Activated T-cell treated with anti-CD3 and anti-CD28 coated beads, Interleukin-2, amount 50 U/mL, for 4 hours (primary cell): Measurements from ENCODE around the gene FOXL3. TPM values are rescaled to one million over a fixed set of nuclear protein-coding genes. Genes with fewer than 3 reads are reported as not detected.
"Not testable (repeated sequence)": the region's sequence is repeated elsewhere in the genome, so short reads cannot be mapped to it uniquely, and the experiment has no call there.

Experiments
- ATAC-seq, 2 donors: fragments of 200-7000 bp; cut with Tn5 transposase; one replicate each; pipeline ENCODE4 v1.10.0; 2021
- DNase-seq: peaks from one replicate; pipeline ENCODE4 v3.0.0-alpha.2; 2020
- H3K27me3 Mint-ChIP-seq: one replicate; pipeline ENCODE4 v1.8.0; 2021; ENCODE audit warnings: low read depth, mixed read lengths
- H3K36me3 Mint-ChIP-seq: one replicate; pipeline ENCODE4 v1.8.0; 2022; ENCODE audit warnings: mixed read lengths; ENCODE audit not compliant: insufficient read depth
- H3K4me1 Mint-ChIP-seq: one replicate; pipeline ENCODE4 v1.8.0; 2021; ENCODE audit warnings: low read depth, mixed read lengths
- H3K4me3 Mint-ChIP-seq: one replicate; pipeline ENCODE4 v1.8.0; 2021; ENCODE audit warnings: mild to moderate bottlenecking, moderate library complexity, mixed read lengths
- H3K9me3 Mint-ChIP-seq: one replicate; pipeline ENCODE4 v1.8.0; 2021; ENCODE audit warnings: mixed read lengths
- total RNA-seq, 3 donors: library from RNA; stranded (reverse); gene quantifications; one replicate each; pipeline ENCODE4 v1.2.1, GENCODE V29; 2021

FOXL3 gene
- total RNA-seq, 3 donors from 2014 or later, result not detected

GRCh38 chr7:260441-261281, 29.3 kb upstream of the FOXL3 start:
- ATAC-seq (no peak), DNase-seq (no peak)
- Mint-ChIP-seq H3K4me1 (no peaks in the 10 kb centered on the region), H3K9me3 (no peaks in the 10 kb centered on the region), H3K4me3 (no peak overlapping the region), H3K27me3 (no peaks in the 10 kb centered on the region), H3K36me3 (no peaks in the 10 kb centered on the region)

GRCh38 chr7:261341-262250, 28.4 kb upstream of the FOXL3 start:
- no peak overlapping the region for H3K4me3 Mint-ChIP-seq
- DNase-seq (no peak), ATAC-seq (no peak)
- no peaks in the 10 kb centered on the region for H3K27me3 Mint-ChIP-seq
- no peaks in the 10 kb centered on the region for H3K9me3 Mint-ChIP-seq
- H3K36me3 Mint-ChIP-seq, result no peaks in the 10 kb centered on the region
- H3K4me1 Mint-ChIP-seq, result no peaks in the 10 kb centered on the region

GRCh38 chr7:262251-262572, 27.8 kb upstream of the FOXL3 start:
- H3K27me3 Mint-ChIP-seq, result no peaks in the 10 kb centered on the region
- no peak for ATAC-seq
- H3K36me3 Mint-ChIP-seq, result no peaks in the 10 kb centered on the region
- no peak for DNase-seq
- H3K9me3 Mint-ChIP-seq, result no peaks in the 10 kb centered on the region
- peak overlapping the region; percentile 51 for H3K4me3 Mint-ChIP-seq
- no peaks in the 10 kb centered on the region for H3K4me1 Mint-ChIP-seq

GRCh38 chr7:262631-263311, 27.2 kb upstream of the FOXL3 start:
- DNase-seq, result peak; percentile 33
- H3K27me3 Mint-ChIP-seq, ATAC-seq, H3K36me3 Mint-ChIP-seq, H3K4me1 Mint-ChIP-seq, H3K9me3 Mint-ChIP-seq: not testable (repeated sequence)
- H3K4me3 Mint-ChIP-seq, result peak overlapping the region; percentile 51

GRCh38 chr7:263483-264351, 26.3 kb upstream of the FOXL3 start:
- not testable (repeated sequence) for H3K36me3 Mint-ChIP-seq, H3K4me3 Mint-ChIP-seq, H3K27me3 Mint-ChIP-seq, H3K4me1 Mint-ChIP-seq, H3K9me3 Mint-ChIP-seq, ATAC-seq
- peak; percentile 21 for DNase-seq

GRCh38 chr7:264541-265191, 25.3 kb upstream of the FOXL3 start:
- no peak for ATAC-seq
- no peaks in the 10 kb centered on the region for H3K4me1 Mint-ChIP-seq
- H3K9me3 Mint-ChIP-seq, result no peaks in the 10 kb centered on the region
- no peaks in the 10 kb centered on the region for H3K27me3 Mint-ChIP-seq
- no peak overlapping the region for H3K4me3 Mint-ChIP-seq
- no peak for DNase-seq
- H3K36me3 Mint-ChIP-seq, result no peaks in the 10 kb centered on the region

- H3K36me3 Mint-ChIP-seq, result no peaks in the 10 kb centered on the region
- H3K4me1 Mint-ChIP-seq, result no peaks in the 10 kb centered on the region
- no peaks in the 10 kb centered on the region for H3K9me3 Mint-ChIP-seq
- no peak for DNase-seq
- H3K4me3 Mint-ChIP-seq, result no peak overlapping the region
- ATAC-seq, result no peak
- H3K27me3 Mint-ChIP-seq, result no peaks in the 10 kb centered on the region
These were observed 24.6 kb upstream of the FOXL3 start for GRCh38 chr7:265192-265997.

- H3K36me3 Mint-ChIP-seq, result no peaks in the 10 kb centered on the region
- ATAC-seq (no peak), DNase-seq (no peak)
- no peaks in the 10 kb centered on the region for H3K27me3 Mint-ChIP-seq
- no peaks in the 10 kb centered on the region for H3K9me3 Mint-ChIP-seq
- H3K4me3 Mint-ChIP-seq, result no peak overlapping the region
- no peaks in the 10 kb centered on the region for H3K4me1 Mint-ChIP-seq
These were observed 23.7 kb upstream of the FOXL3 start for GRCh38 chr7:265998-266850.

GRCh38 chr7:266851-267840, 22.8 kb upstream of the FOXL3 start:
- H3K27me3 Mint-ChIP-seq, result no peaks in the 10 kb centered on the region
- no peaks in the 10 kb centered on the region for H3K4me1 Mint-ChIP-seq
- H3K36me3 Mint-ChIP-seq, result no peaks in the 10 kb centered on the region
- DNase-seq (no peak), ATAC-seq (no peak)
- no peak overlapping the region for H3K4me3 Mint-ChIP-seq
- no peaks in the 10 kb centered on the region for H3K9me3 Mint-ChIP-seq

GRCh38 chr7:268991-269390, 21.0 kb upstream of the FOXL3 start:
- H3K27me3 Mint-ChIP-seq, result peaks cover 2% of the 10 kb centered on the region
- peaks cover 1% of the 10 kb centered on the region for H3K36me3 Mint-ChIP-seq
- DNase-seq, result no peak
- H3K9me3 Mint-ChIP-seq, result peaks cover 12% of the 10 kb centered on the region
- no peak for ATAC-seq
- H3K4me1 Mint-ChIP-seq, result no peaks in the 10 kb centered on the region
- no peak overlapping the region for H3K4me3 Mint-ChIP-seq

- no peaks in the 10 kb centered on the region for H3K4me1 Mint-ChIP-seq
- H3K27me3 Mint-ChIP-seq, result peaks cover 2% of the 10 kb centered on the region
- no peak for ATAC-seq
- peaks cover 19% of the 10 kb centered on the region for H3K9me3 Mint-ChIP-seq
- H3K4me3 Mint-ChIP-seq, result no peak overlapping the region
- peaks cover 1% of the 10 kb centered on the region for H3K36me3 Mint-ChIP-seq
- no peak for DNase-seq
These were observed 20.2 kb upstream of the FOXL3 start for GRCh38 chr7:269721-270120.
